Activated gamma-delta T cell treated with anti-CD3 and anti-CD28 coated beads, Interleukin-2, amount 50 U/mL, for 16 hours (primary cell): ENCODE results near the gene MARK1.

Experiments used
- DNase-seq: peaks from one replicate; pipeline ENCODE4 v3.0.0-alpha.2; 2020; ENCODE audit warnings: low read depth

The MARK1 gene

DNA sequence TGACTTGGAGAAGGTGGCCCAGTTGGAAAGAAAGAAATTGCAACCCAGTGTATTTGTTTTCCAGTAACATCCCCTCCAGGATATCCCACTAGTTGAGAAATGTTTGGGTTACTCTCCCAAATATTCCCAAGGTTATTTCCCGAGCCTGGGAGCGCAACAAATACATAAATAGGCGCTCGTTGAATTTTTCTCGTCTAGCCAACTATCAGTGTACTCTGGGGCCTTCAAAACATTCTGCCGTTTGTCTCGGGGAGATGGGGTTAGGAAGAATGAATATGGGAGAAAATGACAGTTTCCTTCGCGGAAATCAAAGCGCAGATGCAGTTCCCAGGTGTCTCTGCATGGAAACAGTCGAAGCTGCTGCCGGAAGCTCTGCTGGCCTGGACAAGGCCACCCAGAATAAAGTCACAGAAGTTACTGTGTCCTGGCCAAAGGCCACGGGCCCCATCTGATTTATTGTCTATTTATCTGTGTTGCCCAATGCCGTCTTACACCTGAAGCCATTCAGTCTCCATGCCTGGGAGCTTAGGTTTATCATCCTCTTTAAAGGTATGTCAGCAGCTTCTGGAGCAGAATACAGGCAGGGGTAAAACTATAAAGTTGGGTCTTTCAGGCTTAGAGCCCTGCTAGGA is 163.2 kb downstream of the MARK1 start:
- no peak for DNase-seq

- no peak for DNase-seq
These were observed 164.7 kb downstream of the MARK1 start for GRCh38 chr1:220692436-220693228.

GRCh38 chr1:220694866-220695382 is 167.0 kb downstream of the MARK1 start:
- no peak for DNase-seq

DNA sequence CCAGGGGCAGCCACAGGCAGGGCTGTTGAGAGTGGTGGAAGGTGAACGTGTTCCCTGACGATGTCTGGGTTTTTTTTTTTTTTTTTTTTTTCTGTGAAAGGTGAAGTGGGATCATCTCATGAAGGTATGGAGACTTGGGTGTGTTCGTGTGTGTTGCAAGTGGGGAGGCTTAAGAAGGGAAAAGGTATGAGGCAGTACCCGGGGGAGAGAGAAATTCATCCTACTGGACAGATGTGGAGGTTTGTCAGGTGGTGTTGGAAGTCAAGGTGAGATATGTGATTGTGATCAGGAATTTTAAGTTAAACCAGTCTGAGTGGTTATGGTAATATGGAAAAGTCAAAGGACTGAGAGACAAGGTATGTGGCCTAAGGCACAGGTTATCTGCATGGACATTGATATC is 167.5 kb downstream of the MARK1 start:
- no peak for DNase-seq

DNA sequence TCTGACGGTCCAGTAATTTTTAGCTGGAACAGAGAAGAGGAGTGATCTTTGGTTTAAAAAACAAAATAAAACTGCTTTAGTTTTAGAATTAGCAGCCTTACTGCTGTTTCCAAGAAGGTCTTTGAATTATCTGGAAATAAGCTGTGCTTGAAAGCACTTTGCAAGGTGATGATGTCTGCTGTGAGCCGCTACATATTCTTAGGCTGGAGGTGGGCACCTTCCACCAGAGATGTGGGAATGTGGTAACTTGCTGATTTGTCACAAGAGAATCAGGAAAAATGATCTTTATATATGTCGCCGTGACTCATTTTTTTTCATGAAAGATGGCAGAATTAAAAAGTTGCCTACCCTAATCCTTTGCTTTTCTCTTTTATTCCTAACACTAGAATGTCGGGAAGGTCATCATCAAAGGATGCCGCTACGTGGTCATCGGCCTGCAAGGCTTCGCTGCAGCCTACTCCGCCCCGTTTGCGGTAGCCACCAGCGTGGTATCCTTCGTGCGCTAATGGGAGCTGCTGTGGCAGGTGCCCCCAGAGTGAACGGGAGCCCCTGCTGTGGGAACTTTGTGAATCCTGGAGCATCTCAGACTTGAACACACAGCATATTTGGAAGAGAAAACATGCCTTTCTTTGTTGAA is 168.4 kb downstream of the MARK1 start:
- DNase-seq = no peak

GRCh38 chr1:220696863-220697231 is 168.9 kb downstream of the MARK1 start:
- DNase-seq = no peak

DNA sequence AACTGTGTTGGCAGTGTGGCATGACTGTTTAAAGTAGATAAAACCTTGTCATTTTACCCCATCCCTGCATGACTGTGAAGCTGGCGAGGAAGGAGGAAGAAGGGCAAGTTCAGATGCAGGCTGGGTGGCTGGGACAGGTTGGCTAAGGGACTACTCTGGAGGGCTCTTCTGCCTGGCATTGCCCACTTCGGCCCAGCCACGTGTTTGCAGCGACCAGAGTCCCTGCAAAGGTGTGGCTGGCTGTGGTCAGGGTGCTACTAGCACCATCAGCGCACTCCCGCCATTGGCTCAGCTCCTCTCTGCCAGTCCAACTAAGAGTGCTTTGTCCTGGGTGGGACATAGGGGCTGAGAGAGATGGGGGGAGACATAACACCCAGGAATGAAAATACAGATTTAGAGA is 169.4 kb downstream of the MARK1 start:
- no peak for DNase-seq

DNA sequence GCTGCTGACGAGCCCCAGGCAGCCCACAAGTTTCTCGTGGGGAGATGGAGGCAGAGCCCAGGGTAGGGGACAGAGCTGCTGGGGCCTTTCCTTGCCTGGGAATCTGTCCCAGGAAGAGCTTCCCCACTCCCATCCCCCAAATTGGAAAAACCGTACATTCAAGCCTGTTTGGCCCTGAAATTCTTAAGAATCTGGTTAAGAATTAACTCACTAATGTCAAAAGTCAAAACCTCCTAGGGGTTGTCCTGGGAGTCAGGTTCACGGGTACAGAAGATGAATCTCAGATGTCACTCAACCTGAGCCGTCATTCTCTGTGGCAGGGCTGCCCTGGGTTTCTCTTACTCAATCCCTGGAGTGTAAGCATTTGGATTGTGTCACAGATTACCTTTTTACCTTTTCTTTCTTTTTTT is 170.7 kb downstream of the MARK1 start:
- DNase-seq = no peak

- DNase-seq = no peak
These were observed 171.1 kb downstream of the MARK1 start for GRCh38 chr1:220699044-220699443.

DNA sequence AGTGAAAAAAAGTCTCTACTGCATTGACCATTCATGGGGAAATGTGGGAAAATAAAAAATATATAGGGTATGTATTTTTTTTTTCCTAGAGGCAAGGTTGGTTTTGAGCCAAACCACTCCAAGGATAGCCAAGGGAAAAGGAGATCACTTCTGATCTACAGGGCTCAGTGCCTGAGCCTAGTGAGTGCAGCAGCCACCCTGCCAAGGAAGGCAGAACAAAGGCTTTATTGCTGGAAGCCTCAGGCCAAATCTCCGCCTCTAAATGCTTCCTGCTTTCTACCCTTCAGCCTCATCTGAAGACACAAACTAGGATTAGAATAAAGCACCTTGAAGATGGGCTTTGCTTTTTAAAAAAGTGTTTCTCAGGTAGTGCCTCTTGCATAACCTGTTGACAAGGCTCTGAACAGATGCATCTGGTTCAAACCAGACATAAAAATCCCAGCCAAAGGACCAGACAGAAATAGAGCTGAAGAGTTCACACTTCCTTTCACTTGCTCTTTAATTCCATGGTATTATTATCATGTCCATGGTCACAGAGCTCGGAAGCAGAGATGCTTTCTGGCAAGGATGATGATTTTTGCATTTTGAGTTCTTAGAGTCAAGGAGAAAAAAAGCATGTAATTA is 172.7 kb downstream of the MARK1 start:
- no peak for DNase-seq

- DNase-seq = no peak
These were observed 174.0 kb downstream of the MARK1 start for GRCh38 chr1:220701974-220702373.

DNA sequence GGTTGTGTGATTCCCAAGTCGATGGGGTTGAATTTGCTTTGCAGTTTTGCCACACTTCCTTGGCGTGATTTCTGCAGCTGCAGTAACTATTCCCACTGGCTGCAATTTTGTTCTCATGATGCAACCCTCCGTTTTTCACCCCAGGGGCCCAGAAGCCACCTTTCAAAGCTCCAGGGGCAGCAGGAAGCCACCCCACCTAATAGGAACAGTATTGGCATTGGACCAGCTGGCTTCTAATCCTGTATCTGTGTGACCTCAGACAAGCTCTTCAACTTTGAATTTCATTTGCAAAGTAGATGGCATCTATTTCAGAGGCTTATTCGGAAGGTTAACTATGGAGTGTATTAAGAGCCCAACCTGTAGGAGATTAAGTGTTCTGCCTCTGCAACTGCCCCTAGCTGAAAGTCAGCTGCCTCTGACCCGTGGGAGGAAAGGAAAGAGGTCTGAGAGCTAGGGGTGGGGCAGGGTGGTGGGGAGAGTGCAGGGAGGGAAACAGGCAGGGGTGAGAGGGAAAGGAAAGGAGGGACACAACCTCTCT is 174.9 kb downstream of the MARK1 start:
- DNase-seq = no peak

DNA sequence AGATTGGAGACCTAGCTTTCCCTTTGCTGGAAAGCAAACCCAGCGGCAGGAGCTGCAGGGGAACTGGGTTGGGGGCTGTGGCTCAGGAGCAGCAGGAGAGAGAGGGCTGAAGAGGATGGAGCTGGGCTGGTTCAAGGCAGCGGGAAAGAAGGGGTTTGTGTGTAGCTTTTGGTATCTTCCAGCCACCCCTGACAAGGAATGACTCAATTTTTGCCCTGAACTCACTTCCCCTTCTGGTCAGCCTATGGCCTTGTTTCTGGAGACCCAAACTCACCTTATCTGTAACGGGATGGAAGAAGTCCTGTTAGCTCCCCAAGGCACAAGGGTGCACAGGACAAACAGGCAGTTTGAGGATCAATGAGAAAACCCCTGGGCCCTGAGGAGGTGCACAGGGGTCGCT is 175.4 kb downstream of the MARK1 start:
- DNase-seq = no peak

DNA sequence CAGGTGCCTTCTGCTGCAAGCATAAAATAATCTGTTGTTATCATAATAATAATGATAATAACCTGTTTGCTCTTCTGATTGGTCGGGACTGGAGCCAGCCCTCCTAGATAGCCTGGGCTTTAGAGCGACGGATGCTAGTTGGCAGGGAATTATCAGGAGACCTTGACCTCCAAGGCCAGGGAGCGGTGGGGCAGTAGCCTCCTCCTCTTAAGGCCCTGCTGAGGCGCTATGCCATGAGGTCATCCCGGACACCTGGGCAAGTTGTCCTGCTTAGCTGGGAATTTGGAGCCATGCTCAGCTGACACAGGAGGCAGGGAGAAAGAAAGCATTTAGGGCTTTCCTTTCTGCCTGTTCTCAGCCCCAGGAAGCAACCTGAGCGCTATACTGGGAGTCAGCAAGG is 177.8 kb downstream of the MARK1 start:
- no peak for DNase-seq

GRCh38 chr1:220706480-220706879 is 178.5 kb downstream of the MARK1 start:
- DNase-seq = no peak

GRCh38 chr1:220707160-220707559 is 179.2 kb downstream of the MARK1 start:
- DNase-seq = no peak

DNA sequence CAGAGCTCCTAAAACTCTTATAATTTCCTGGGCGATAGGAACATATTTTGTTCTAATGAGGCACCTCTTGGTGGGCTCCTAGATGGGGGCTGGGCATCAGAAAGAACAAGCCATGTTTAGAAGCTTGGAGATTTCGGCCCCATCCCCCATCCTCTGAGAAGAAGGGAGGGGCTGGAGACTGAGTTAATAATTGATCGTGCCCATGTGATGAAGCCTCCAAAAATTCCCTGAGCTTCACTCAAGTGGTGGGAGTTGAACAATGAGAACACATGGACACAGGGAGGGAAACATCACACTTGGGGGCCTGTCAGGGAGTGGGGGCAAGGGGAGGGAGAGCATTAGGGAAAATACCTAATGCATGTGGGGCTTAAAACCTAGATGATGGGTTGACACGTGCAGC is 180.3 kb downstream of the MARK1 start:
- DNase-seq = no peak

GRCh38 chr1:220708936-220709801 is 181.2 kb downstream of the MARK1 start:
- no peak for DNase-seq

DNA sequence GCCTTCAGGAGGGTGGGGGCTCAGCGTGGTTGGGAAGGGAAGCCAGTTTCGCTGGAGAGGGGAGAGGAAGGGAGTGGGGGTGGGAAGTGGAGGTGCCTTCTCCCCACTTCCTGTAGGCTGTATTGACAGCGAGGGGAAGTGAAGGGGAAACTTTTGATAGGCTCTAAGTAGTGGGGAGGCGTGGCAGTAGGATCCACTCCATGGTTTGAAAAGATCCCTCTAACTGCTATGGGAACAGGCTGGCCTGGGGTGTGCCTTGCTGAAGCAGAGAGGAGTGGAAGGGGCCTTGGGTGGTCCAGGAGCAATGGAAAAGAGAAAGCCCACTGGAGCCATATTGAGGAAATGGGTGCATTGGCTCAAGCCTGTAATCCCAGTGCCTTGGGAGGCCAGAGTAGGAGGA is 182.4 kb downstream of the MARK1 start:
- no peak for DNase-seq

DNA sequence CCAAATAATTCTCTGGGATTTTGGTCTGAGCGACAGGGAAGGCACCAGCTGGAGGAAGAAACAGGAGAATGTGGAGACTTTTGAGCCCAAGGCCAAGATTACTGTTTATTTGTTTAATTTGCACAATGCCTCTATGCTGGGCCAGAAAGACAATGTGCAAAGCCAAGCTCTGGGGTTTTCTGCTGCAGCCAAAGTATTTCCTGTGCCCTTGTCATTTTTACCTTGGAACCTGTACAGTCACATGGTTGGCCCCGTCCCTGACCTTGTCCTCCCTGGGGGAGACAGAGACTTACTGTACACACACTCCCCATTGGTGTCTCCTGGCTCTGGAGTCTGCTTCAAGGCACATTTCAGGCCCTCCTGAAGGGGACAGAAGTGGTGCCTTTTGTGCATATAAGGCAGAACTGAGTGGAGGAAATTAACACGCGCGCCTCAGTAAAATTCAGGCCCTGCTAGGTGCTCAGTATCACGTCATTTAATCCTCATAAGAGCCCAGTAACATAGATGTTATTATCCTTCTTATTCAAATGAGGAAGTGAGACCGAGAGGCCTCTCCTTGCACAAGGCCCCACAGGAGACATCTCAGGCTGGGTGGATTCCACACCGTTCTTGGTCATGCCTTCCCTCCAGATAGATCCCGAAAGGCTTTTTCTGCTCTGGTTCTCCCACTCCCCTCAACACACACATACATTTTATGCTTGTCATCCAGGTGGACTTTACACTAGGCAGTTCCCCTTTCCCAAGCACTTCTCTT is 183.3 kb downstream of the MARK1 start:
- no peak for DNase-seq
